DOHH2 (cell line): Measurements from ENCODE around the gene CNTNAP2.

Experiments
- EZH2phosphoT487 ChIP-seq: fragments of 200-600 bp; sonication (generic); IDR thresholded peaks from 2 replicates; pipeline ENCODE4 v1.6.1; 2017; ENCODE audit warnings: borderline replicate concordance, mild to moderate bottlenecking, antibody characterized with exemption, low read length, moderate library complexity, mixed read lengths
- TF ChIP-seq, protein P1 (sequence below): fragments of 200-600 bp; sonication (generic); IDR thresholded peaks from one replicate; pipeline ENCODE4 v1.5.1; 2014; ENCODE audit warnings: antibody characterized with exemption, mild to moderate bottlenecking, low read depth, low read length; ENCODE audit not compliant: poor library complexity, severe bottlenecking

DNA sequence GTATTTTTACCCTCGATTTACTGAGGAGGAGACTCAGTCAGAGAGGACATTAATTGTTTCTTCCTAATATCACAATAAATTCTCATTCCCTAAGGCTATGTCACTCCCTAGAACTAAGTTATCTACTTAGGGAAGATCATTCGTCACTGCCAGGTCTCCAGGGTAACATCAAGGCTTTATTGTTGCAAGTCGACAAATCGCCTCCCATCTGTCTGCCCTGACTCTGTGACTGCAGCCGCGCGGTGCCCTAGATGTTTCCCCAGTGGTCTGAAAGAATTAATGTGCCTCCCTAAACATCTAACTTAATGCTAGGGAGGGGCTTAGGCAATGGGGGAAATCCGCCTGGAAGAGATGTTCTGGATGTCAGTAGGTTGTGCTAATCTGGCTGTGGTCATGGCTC, 1915.2 kb downstream of the CNTNAP2 start:
- TF ChIP-seq, protein P1, sequence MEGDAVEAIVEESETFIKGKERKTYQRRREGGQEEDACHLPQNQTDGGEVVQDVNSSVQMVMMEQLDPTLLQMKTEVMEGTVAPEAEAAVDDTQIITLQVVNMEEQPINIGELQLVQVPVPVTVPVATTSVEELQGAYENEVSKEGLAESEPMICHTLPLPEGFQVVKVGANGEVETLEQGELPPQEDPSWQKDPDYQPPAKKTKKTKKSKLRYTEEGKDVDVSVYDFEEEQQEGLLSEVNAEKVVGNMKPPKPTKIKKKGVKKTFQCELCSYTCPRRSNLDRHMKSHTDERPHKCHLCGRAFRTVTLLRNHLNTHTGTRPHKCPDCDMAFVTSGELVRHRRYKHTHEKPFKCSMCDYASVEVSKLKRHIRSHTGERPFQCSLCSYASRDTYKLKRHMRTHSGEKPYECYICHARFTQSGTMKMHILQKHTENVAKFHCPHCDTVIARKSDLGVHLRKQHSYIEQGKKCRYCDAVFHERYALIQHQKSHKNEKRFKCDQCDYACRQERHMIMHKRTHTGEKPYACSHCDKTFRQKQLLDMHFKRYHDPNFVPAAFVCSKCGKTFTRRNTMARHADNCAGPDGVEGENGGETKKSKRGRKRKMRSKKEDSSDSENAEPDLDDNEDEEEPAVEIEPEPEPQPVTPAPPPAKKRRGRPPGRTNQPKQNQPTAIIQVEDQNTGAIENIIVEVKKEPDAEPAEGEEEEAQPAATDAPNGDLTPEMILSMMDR: no peak
- no peak for TF ChIP-seq EZH2phosphoT487
